GM19240 (cell line): Measurements from ENCODE around the gene ALDH8A1.

Experiments
- DNase-seq: peaks from one replicate; pipeline ENCODE4 v3.0.0; 2011; ENCODE audit warnings: low spot score; ENCODE audit not compliant: insufficient read length

The ALDH8A1 gene

GRCh38 chr6:134873500-134874388, 76.2 kb downstream of the ALDH8A1 start:
- no peak for DNase-seq

- peak; percentile 9 for DNase-seq
Measured at GRCh38 chr6:134870677-134871498, 79.0 kb downstream of the ALDH8A1 start.

GRCh38 chr6:134868812-134869211, 81.1 kb downstream of the ALDH8A1 start:
- no peak for DNase-seq
